K562 (cell line): ENCODE results near the gene KMO. TPM values are rescaled to one million over a fixed set of nuclear protein-coding genes. Genes with fewer than 3 reads are reported as not detected.

Experiments used
- ETV5 ChIP-seq: sonication (generic); formaldehyde crosslinking; IDR thresholded peaks from 2 replicates; pipeline ENCODE4 v1.4.0; 2020; ENCODE audit warnings: low read depth, mild to moderate bottlenecking, missing genetic modification reagents
- FOS ChIP-seq: IDR thresholded peaks from 3 replicates; pipeline ENCODE4 v1.6.1; 2011; ENCODE audit not compliant: insufficient read length; ENCODE audit errors: extremely low read depth
- FOXO4 ChIP-seq: fragments of 450-650 bp; formaldehyde crosslinking; IDR thresholded peaks from 2 replicates; pipeline ENCODE4 v1.4.0; 2020; ENCODE audit warnings: mild to moderate bottlenecking, moderate library complexity
- JUN ChIP-seq, 2 experiments: sonication (generic) in 1 of 2; formaldehyde crosslinking in 1 of 2; IDR thresholded peaks; 2 replicates each; pipeline versions ENCODE4 v1.6.1 to v1.8.0; 2012 to 2022; ENCODE audit warnings: borderline replicate concordance in 2 of 2, mild to moderate bottlenecking in 2 of 2, improper control_type of control experiment in 1 of 2, low read depth in 1 of 2, low read length in 1 of 2, missing genetic modification reagents in 1 of 2
- KDM2B ChIP-seq: fragments of 250-450 bp; sonication (Bioruptor Pico); IDR thresholded peaks from 2 replicates; pipeline ENCODE4 v1.8.0; 2021; ENCODE audit warnings: mild to moderate bottlenecking, moderate library complexity
- KLF16 ChIP-seq: IDR thresholded peaks from 2 replicates; pipeline ENCODE4 v1.6.1; 2016; ENCODE audit warnings: antibody characterized with exemption
- PHF20 ChIP-seq: fragments of 450-650 bp; IDR thresholded peaks from 2 replicates; pipeline ENCODE4 v1.6.1; 2018; ENCODE audit not compliant: partially characterized antibody
- PHTF2 ChIP-seq: fragments of 250-450 bp; sonication (Bioruptor Pico); IDR thresholded peaks from 2 replicates; pipeline ENCODE4 v1.5.0; 2021; ENCODE audit warnings: mild to moderate bottlenecking
- POLR2H ChIP-seq: IDR thresholded peaks from 2 replicates; pipeline ENCODE4 v1.6.1; 2016; ENCODE audit warnings: missing genetic modification characterization, low read depth, mild to moderate bottlenecking, control low read depth, missing compliant biosample characterization, moderate library complexity
- REST ChIP-seq, 2 experiments: fragments of 450-650 bp; formaldehyde crosslinking in 1 of 2; IDR thresholded peaks; 2 replicates each; pipeline versions ENCODE4 v1.4.0 to v1.6.1; 2014 to 2020; ENCODE audit warnings: mild to moderate bottlenecking in 2 of 2, borderline replicate concordance in 1 of 2, low read depth in 1 of 2
- SMARCA4 ChIP-seq: fragments of 450-650 bp; IDR thresholded peaks from 2 replicates; pipeline ENCODE4 v1.6.1; 2016
- TAF15 ChIP-seq: fragments of 200-400 bp; formaldehyde crosslinking; IDR thresholded peaks from 2 replicates; pipeline ENCODE4 v1.6.1; 2017; ENCODE audit warnings: mild to moderate bottlenecking, low read depth, low read length, moderate library complexity
- TRIM28 ChIP-seq: fragments of 450-650 bp; IDR thresholded peaks from 2 replicates; pipeline ENCODE4 v1.6.1; 2017
- ZBTB26 ChIP-seq: fragments of 450-650 bp; formaldehyde crosslinking; IDR thresholded peaks from 2 replicates; pipeline ENCODE4 v1.4.0; 2022; ENCODE audit warnings: missing genetic modification characterization
- ZNF668 ChIP-seq: fragments of 250-450 bp; sonication (Bioruptor Pico); IDR thresholded peaks from 2 replicates; pipeline ENCODE4 v1.8.0; 2022; ENCODE audit warnings: mild to moderate bottlenecking, inconsistent platforms
- polyA plus RNA-seq, 8 experiments: library from polyadenylated mRNA; depleted of rRNA in 4 of 8; stranded (reverse) in 5 of 8; unstranded in 3 of 8; fragments of >200 nt; fragmentation: Nextera tagmentation in 2 of 8; fragmentation: Illumina TruSeq in 1 of 8; extraction: Ambion mirVana in 2 of 8; extraction: Trizol in 1 of 8; gene quantifications; 2 replicates each; pipeline versions ENCODE4 v1.2.1 to v1.2.3, GENCODE V29; 2011 to 2014; ENCODE audit warnings: inconsistent platforms in 1 of 8, missing spikeins in 1 of 8
- total RNA-seq, 7 experiments: library from RNA; depleted of rRNA in 6 of 7; stranded (reverse); fragments of >200 nt in 6 of 7; fragmentation: Illumina TruSeq in 2 of 7; extraction: Trizol in 2 of 7; gene quantifications; 2 replicates each; pipeline versions ENCODE4 v1.2.1 to v1.2.3, GENCODE V29; 2011 to 2021; ENCODE audit warnings: low replicate concordance in 1 of 7

Gene KMO
- total and polyA plus RNA-seq, 9 of the 15 experiments (the other 6 are each of a cell fraction or from before 2014, with no cell fraction given) = 0.01 to 0.11 (median 0.01) TPM; not detected in 6

GRCh38 chr1:241610056-241610815 lies 78.1 kb downstream of the KMO start (continued):
- peak; percentile 88 for TF ChIP-seq SMARCA4
- no peak for TF ChIP-seq KLF16
- TF ChIP-seq TRIM28 = no peak
- TF ChIP-seq ZNF668 (CRISPR knock-in tag) = peak; percentile 68; the same call in 1 of the 2 replicates
- no peak for TF ChIP-seq JUN (IDR thresholded peaks at IDR 0.05; ENCODE audit: borderline replicate concordance, low read depth, low read length)
- no peak for TF ChIP-seq JUN (CRISPR knock-in tag; IDR thresholded peaks at IDR 0.05; ENCODE audit: borderline replicate concordance)
- TF ChIP-seq FOXO4 (CRISPR knock-in tag) = no peak
- TF ChIP-seq KDM2B = no peak
- TF ChIP-seq FOS = no peak
- TF ChIP-seq TAF15 = no peak
- TF ChIP-seq PHF20 = no peak
- TF ChIP-seq ETV5 (CRISPR knock-in tag) = no peak
- TF ChIP-seq POLR2H (tag) = peak; percentile 55; the same call in 1 of the 2 replicates
- no peak; the same call in 1 of the 2 replicates for TF ChIP-seq REST (IDR thresholded peaks at IDR 0.05; ENCODE audit: borderline replicate concordance)
- TF ChIP-seq REST (CRISPR knock-in tag; IDR thresholded peaks at IDR 0.05; ENCODE audit: low read depth) = no peak
- no peak for TF ChIP-seq ZBTB26
- no peak for TF ChIP-seq PHTF2 (CRISPR knock-in tag)
